ENCODE results near the gene CCDC9.

The CCDC9 gene

DNA sequence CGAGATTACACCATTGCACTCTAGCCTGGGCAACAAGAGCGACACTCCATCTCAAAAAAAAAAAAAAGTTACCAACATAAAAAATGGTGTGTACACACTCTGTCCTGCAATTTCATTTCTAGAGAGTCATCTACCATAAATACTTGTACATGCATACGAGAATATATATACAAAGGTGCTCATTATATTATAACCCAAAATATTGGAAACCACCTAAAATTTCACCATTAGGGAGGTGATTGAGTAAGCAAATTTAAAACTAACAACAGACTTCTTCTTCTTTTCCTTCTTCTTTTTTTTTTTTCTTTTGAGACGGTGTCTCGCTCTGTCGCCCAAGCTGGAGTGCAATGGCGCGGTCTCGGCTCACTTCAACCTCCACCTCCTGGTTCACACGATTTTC is 45.9 kb downstream of the CCDC9 start:
- DNase-seq = no peak

DNA sequence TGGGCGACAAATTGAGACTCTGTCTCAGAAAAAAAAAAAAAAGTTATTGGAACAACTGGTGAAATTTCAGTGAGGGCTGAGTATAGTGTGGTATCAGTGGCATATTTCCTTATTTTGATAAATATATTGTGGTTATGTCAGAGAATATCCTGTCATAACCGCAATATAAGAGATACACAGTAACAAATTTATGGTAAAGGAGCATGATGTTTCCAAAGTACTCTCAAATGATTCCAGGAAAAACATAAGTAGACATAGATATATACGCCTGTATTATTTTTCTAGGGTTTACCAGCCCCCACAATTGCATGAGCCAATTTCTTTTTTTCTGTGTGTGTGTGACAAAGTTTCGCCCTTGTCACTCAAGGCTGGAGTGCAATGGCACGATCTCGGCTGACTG is 47.6 kb downstream of the CCDC9 start:
- DNase-seq = no peak

DNA sequence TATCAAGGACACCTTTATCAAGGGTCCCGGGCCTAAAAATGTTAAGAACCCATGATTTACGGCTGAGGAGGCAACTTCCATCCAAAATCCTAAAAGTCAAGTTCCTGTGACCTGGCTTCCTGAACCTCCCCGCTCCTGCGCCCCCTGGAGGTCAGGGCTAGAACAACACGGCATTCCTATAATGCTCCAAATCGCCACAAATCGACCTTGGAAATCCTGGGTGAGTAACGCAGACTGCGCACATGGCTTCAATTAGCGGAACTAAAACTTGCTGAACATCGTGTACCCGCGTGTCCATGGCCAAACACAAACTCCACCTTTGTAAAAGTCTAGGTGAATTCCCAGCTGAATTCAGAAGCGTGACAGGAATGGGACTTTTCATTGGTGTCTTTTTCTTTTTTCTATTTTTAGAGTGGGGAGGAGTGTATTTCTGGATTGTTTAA is 49.0 kb downstream of the CCDC9 start:
- DNase-seq = peak; percentile 43

DNA sequence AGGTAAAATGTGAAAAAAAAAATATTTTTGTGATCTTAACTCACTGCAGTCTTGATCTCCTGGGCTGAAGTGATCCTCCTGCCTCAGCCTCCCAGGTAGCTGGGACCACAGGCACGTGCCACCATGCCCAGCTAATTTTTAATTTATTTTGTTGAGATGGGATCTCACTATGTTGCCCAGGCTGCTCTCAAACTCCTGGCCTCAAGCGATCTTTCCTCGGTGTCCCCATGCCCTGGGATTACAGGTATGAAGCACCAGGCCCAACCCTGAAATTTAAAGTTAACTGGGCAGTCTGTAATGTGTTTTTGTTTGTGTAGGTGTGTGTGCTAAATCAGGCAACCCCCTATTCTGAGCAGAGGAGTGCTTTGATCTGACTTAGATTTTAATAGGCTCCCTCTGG is 50.0 kb downstream of the CCDC9 start:
- DNase-seq = no peak

DNA sequence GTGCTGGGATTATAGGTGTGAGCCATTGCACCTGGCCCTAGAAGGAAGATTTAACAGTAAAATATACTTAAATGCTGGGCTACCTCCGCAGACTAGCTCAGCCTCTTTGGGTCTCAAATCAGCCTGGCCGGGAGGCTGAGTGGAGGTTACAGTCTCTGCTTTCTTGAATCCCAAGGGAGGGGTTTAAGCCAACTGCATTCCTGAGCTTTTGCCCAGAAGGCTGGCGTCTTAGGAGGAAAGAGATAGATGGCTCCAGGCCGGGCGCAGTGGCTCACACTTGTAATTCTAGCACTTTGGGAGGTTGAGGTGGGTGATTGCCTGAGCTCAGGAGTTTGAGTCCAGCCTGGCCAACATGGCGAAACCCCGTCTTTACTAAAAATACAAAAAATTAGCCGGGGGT is 52.7 kb downstream of the CCDC9 start:
- no peak for DNase-seq

DNA sequence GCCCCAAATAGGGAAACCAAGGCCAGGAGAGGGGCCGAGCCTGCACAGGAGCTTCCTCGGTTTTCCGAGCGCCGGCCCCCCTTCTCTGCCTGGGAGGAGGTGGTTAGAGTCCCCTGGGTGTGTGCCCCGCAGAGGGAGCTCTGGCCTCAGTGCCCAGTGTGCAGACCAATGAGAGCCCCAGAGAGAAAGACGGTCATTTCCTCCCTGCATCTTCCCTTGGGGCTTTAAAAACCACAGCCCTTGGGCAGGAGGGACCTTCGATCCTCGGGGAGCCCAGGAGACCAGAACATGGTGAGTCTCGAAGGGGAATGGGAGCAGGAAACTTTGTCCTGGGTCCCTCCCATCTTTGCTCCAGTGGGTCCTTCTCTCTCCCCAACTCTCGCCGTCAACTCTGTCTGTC is 53.3 kb downstream of the CCDC9 start, which contains the start of gene C5AR1:
TSS of gene C5AR1 (plus strand) at position 254 of the 400 bp plus-strand sequence. CDS start at position 289, 35 bp downstream.
- DNase-seq = no peak

DNA sequence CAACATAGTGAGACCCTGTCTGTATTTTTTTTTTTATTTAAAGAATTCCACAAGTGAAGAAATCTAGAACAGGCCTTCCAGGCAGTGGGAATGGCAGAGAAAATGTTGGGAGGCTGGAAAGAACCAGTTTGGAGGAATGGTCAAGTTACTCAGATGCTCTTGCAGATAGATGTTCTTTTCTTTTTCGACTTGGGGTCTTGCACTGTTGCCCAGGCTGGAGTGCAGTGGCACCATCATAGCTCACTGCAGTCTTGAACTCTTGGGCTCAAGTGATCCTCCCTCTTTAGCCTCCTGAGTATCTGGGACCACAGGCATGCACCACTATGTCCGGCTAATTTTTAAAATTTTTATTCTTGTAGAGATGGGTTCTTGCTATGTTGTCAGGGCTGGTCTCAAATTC is 54.0 kb downstream of the CCDC9 start:
- DNase-seq = no peak

DNA sequence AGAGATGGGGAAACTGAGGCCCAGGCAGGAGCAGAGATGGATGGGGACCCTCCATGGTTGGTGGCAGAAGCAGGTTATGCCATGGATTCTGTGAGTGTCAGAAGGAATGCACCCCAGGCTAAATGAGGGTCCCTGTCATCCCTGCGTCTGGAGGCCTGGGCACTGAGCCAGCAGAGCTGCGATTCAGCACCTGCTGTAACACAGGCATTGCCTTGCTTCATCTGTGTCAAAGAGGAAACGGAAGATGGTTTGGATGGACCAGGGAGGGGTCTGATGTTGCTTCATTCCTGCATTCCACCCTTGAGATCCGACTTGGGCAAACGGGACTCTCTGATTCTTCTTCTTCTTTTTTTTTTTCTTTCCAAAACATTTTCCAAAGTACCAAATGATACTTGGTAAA is 54.5 kb downstream of the CCDC9 start:
- no peak for DNase-seq

DNA sequence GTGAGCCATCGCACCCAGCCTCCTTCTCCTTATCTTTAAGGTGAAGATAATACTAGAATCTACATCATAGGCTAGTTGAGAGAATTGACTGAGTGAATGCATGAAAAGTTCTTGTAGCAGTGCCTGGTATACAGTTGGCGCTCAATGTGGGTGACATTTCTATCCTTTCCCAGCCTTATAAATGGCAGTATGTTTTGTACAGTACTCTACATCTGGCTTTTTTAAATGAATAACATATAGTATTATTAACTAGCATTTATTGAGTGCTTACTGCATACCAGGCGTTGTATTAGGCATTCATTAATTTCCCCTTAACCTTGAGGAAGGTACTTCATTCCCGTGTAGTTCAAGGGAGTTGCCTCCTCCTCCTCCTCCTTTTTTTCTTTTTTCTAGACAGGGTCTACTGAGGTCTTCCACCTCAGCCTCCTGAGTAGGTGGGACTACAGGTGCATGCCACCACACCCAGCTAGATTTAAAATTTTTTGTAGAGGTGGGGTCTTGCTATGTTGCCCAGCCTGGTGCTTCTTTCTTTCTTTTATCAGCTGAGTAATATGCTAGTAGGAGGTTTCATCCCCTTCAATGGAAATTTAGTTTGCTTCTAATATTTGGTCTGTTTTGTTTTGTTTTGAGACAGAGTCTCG is 56.2 kb downstream of the CCDC9 start:
- no peak for DNase-seq

DNA sequence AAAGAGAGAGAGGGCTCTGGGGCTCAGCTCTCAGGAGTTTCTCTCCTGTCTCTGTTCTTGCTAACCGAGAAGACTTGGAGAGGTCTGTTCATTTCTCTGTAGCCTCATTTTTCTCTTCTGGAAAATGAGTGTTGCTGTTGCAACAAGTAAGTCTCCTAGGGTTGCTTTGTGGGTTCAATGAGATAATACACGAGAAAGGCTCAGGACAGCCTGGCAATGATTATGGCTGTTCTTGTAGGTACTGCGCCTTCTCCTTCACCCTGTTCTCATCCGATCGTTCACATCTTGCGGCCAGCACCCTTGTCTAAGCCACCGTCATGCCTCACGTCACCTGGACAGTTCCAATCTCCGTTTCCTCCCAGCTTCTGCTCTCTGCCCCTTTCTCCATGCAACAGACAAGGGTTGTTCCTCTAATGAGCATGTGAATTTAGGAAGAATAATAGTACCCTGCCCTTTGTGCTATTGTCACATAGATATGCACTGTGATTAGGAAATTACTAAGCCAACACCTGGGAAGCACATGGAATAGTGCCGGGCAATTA is 57.5 kb downstream of the CCDC9 start:
- no peak for DNase-seq

DNA sequence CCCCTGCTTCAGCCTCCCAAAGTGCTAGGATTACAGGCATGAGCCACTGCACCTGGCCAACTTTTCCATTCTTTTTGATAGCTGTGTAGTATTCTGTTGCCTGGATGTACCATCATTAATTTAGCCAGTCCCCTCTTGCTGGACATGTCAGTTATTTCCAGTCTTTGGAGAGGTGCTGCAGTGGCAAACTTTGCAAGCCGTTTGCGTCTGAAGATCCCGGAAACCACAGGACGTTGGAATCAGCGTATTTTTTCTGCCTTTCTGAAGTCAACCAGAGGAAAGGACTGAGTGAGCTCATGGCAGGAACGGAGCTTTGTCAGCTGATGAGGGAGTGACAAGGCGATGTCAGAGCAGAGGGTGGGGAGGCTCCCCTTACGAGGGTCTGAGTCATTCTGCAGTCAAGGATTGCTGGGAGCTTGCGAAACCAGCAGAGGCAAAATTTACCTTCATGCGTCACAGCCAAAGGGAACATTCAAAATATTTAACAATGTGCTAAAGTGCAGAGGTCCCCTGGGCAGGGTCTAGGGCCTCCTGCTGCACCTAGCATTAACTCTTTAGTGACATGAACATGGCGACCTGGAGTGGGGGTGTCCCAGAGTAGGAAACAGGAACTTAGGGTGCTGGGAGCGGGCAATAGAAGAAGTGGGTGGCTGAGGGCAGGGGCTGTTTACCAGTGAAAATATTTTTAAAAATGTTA is 58.9 kb downstream of the CCDC9 start:
- peak; percentile 16 for DNase-seq

DNA sequence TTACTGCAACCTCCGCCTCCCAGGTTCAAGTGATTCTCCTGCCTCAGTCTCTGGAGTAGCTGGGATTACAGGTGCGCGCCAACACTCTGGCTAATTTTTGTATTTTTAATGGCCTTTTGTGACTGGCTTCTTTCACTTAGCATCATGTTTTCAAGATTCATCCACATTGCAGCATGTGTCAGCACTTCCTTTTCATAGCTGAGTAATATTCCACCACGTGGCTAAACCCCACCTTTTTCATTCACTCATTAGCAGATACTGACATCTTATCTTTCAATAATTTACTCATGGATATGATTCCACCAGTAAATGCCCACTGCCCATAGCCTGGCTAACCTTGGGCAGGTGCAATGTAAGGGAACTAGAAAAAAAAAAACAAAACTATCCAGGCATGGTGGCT is 60.2 kb downstream of the CCDC9 start:
- DNase-seq = no peak

DNA sequence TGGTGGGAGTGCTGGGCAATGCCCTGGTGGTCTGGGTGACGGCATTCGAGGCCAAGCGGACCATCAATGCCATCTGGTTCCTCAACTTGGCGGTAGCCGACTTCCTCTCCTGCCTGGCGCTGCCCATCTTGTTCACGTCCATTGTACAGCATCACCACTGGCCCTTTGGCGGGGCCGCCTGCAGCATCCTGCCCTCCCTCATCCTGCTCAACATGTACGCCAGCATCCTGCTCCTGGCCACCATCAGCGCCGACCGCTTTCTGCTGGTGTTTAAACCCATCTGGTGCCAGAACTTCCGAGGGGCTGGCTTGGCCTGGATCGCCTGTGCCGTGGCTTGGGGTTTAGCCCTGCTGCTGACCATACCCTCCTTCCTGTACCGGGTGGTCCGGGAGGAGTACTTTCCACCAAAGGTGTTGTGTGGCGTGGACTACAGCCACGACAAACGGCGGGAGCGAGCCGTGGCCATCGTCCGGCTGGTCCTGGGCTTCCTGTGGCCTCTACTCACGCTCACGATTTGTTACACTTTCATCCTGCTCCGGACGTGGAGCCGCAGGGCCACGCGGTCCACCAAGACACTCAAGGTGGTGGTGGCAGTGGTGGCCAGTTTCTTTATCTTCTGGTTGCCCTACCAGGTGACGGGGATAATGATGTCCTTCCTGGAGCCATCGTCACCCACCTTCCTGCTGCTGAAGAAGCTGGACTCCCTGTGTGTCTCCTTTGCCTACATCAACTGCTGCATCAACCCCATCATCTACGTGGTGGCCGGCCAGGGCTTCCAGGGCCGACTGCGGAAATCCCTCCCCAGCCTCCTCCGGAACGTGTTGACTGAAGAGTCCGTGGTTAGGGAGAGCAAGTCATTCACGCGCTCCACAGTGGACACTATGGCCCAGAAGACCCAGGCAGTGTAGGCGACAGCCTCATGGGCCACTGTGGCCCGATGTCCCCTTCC is 63.9 kb downstream of the CCDC9 start:
- DNase-seq = no peak

All from activated CD4-positive, alpha-beta T cell treated with anti-CD3 and anti-CD28 coated beads, Interleukin-10, Interleukin-2, amounts not matched to agents 100 ng/mL and 50 ng/mL, durations not matched to agents 16 hours and 8 hours (primary cell).